SU-DHL-6 (cell line): ENCODE data around the gene SLC27A6.
"Not testable (repeated sequence)": the region's sequence is repeated elsewhere in the genome, so short reads cannot be mapped to it uniquely, and the experiment has no call there.

ENCODE experiments used
- H2AFZ ChIP-seq: fragments of 200-600 bp; sonication (generic); 2 replicates; pipeline ENCODE4 v1.6.1; 2014; ENCODE audit warnings: low read depth, mild to moderate bottlenecking, moderate library complexity, mixed read lengths, antibody characterized with exemption, low read length; ENCODE audit not compliant: severe bottlenecking
- H3F3A ChIP-seq: fragments of 200-600 bp; shearing (Covaris generic); 2 replicates; pipeline ENCODE4 v1.6.0; 2016; ENCODE audit warnings: antibody characterized with exemption, mild to moderate bottlenecking; ENCODE audit not compliant: insufficient read depth
- H3K27ac ChIP-seq: fragments of 200-600 bp; sonication (generic); 2 replicates; pipeline ENCODE4 v1.5.1; 2016; ENCODE audit warnings: low read depth, mild to moderate bottlenecking, low read length, moderate library complexity, mixed read lengths
- H3K27me3 ChIP-seq: fragments of 200-600 bp; sonication (generic), shearing (Covaris generic); 2 replicates; pipeline ENCODE4 v1.6.0; 2014; ENCODE audit warnings: mild to moderate bottlenecking, low read length
- H3K36me3 ChIP-seq: fragments of 200-600 bp; sonication (generic); 2 replicates; pipeline ENCODE4 v1.6.1; 2014; ENCODE audit warnings: mild to moderate bottlenecking, low read length, mixed read lengths
- H3K4me2 ChIP-seq: fragments of 300-600, 200-600 bp; shearing (Covaris generic), sonication (generic); 2 replicates; pipeline ENCODE4 v1.6.0; 2014; ENCODE audit warnings: low read length, low read depth, mild to moderate bottlenecking; ENCODE audit not compliant: poor library complexity, severe bottlenecking
- H3K4me3 ChIP-seq: fragments of 200-600 bp; sonication (generic); 2 replicates; pipeline ENCODE4 v1.5.1; 2014; ENCODE audit warnings: antibody characterized with exemption, low read length, mild to moderate bottlenecking, mixed read lengths; ENCODE audit not compliant: insufficient read depth, poor library complexity, severe bottlenecking
- H3K79me2 ChIP-seq: fragments of 200-600 bp; sonication (generic); 2 replicates; pipeline ENCODE4 v1.6.1; 2014; ENCODE audit warnings: mild to moderate bottlenecking, low read length, moderate library complexity; ENCODE audit not compliant: insufficient read depth
- H3K9ac ChIP-seq: fragments of 200-600 bp; sonication (generic); 2 replicates; pipeline ENCODE4 v1.7.0; 2014; ENCODE audit warnings: mild to moderate bottlenecking, low read length
- H3K9me2 ChIP-seq: fragments of 200-600 bp; sonication (generic); replicated peaks from 2 replicates; pipeline ENCODE4 v1.6.1; 2014; ENCODE audit warnings: low read length; ENCODE audit not compliant: insufficient read depth
- H3K9me3 ChIP-seq: fragments of 200-600 bp; sonication (generic); 2 replicates; pipeline ENCODE4 v1.6.1; 2014; ENCODE audit warnings: low read length, mixed read lengths; ENCODE audit not compliant: insufficient read depth
- H4K20me1 ChIP-seq: fragments of 200-600 bp; sonication (generic); 2 replicates; pipeline ENCODE4 v1.6.1; 2014; ENCODE audit warnings: low read depth, mild to moderate bottlenecking, antibody characterized with exemption, low read length, moderate library complexity, mixed read lengths
- EZH2phosphoT487 ChIP-seq: fragments of 200-600 bp; sonication (generic), shearing (Covaris generic); conservative IDR thresholded peaks from 2 replicates; pipeline ENCODE4 v1.6.1; 2018; ENCODE audit warnings: mild to moderate bottlenecking, antibody characterized with exemption, low read length, moderate library complexity, mixed read lengths
- TF ChIP-seq, protein P1 (sequence below): fragments of 200-600 bp; sonication (generic); IDR thresholded peaks from one replicate; pipeline ENCODE4 v1.5.1; 2017; ENCODE audit warnings: antibody characterized with exemption, mild to moderate bottlenecking, low read length, moderate library complexity; ENCODE audit not compliant: insufficient read depth, poor library complexity, severe bottlenecking

Gene SLC27A6

DNA sequence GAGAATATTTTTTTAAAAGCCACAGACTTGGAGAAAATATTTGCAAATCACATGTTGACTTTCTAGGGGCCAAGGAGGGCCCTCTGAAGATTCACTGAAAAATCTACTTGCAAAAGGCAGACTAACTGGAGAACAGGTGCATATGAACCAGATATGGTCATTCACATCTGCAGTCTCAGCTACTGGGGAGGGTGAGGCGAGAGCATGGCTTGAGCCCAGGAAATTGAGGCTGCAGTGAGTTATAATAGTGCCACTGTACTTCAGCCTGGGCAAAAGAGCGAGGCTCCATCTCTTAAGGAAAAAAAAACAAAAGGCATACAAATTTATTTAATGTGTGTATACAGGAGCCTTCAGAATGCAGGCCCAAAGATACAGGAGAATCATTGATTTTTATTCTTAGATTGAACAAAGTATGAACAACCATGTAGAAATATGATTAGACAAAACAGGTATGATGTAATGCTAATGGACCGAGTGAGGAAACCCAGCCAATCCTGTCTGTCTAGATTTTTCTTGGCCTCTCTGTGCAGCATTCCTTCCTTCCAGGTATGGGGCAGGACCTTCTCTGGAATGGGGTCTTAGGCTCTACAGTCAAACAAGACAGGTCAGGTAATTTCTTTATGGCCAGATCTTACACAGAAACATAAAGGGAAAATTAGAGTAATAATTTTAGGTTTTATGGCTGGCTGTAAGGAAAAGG is 15.3 kb upstream of the SLC27A6 start:
- H3K9ac ChIP-seq: no peak overlapping the region
- H3K4me3 ChIP-seq: no peak overlapping the region
- H3K36me3 ChIP-seq: no peaks in the 10 kb centered on the region
- no peaks in the 10 kb centered on the region for H3K27me3 ChIP-seq
- H3K9me3 ChIP-seq: no peaks in the 10 kb centered on the region
- no peaks in the 10 kb centered on the region for H3K79me2 ChIP-seq
- H4K20me1 ChIP-seq: no peaks in the 10 kb centered on the region
- no peak overlapping the region for H3K27ac ChIP-seq
- no peak overlapping the region for H2AFZ ChIP-seq
- TF ChIP-seq, protein P1, sequence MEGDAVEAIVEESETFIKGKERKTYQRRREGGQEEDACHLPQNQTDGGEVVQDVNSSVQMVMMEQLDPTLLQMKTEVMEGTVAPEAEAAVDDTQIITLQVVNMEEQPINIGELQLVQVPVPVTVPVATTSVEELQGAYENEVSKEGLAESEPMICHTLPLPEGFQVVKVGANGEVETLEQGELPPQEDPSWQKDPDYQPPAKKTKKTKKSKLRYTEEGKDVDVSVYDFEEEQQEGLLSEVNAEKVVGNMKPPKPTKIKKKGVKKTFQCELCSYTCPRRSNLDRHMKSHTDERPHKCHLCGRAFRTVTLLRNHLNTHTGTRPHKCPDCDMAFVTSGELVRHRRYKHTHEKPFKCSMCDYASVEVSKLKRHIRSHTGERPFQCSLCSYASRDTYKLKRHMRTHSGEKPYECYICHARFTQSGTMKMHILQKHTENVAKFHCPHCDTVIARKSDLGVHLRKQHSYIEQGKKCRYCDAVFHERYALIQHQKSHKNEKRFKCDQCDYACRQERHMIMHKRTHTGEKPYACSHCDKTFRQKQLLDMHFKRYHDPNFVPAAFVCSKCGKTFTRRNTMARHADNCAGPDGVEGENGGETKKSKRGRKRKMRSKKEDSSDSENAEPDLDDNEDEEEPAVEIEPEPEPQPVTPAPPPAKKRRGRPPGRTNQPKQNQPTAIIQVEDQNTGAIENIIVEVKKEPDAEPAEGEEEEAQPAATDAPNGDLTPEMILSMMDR: no peak
- TF ChIP-seq EZH2phosphoT487: no peak
- H3K9me2 ChIP-seq: no peaks in the 10 kb centered on the region
- no peaks in the 10 kb centered on the region for H3F3A ChIP-seq
- H3K4me2 ChIP-seq: no peak overlapping the region

DNA sequence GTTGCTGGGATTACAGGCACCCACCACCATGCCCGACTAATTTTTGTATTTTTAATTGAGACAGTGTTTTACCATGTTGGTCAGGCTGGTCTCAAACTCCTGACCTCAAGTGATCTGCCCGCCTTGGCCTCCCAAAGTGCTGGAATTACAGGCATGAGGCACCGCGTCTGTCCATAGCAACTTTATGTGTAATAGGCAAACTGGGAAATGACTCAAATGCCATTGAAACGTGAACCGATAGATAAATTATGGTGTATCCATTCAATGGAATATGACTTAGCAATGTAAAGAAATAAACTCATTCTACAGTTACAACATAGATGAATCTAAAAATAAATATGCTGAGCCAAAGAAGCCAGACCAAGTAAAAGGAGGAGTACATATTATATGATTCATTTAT is 14.0 kb upstream of the SLC27A6 start:
- H4K20me1 ChIP-seq, H3K4me2 ChIP-seq, H3K27me3 ChIP-seq, H3K79me2 ChIP-seq, H3K36me3 ChIP-seq, H2AFZ ChIP-seq, H3K9me3 ChIP-seq, H3F3A ChIP-seq, H3K9me2 ChIP-seq, H3K9ac ChIP-seq, H3K27ac ChIP-seq, H3K4me3 ChIP-seq: not testable (repeated sequence)

DNA sequence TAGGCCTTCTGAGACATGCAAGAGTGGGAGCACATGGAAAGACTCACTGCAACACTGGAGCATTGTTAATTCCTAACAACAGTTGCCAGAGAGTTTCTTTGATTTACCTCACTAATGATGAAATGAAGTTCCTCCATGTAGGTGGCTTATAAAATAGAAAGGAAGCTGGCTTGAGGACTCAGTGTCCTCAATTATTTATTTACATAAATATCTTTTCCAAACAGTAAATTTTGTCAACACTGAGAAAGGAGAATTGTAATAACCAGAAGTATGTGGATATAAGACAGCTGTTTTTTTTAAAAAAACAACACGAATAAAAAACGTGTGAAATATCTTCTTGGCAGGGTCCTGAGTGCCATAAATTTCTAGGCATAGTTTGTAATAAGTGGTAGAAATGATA is 9.1 kb upstream of the SLC27A6 start:
- H3K9ac ChIP-seq: no peak overlapping the region
- no peak overlapping the region for H3K4me2 ChIP-seq
- no peak overlapping the region for H2AFZ ChIP-seq
- no peak overlapping the region for H3K4me3 ChIP-seq
- H4K20me1 ChIP-seq: no peaks in the 10 kb centered on the region
- no peak for TF ChIP-seq EZH2phosphoT487
- TF ChIP-seq, protein P1: no peak
- no peaks in the 10 kb centered on the region for H3K79me2 ChIP-seq
- no peaks in the 10 kb centered on the region for H3K9me3 ChIP-seq
- H3K27ac ChIP-seq: no peak overlapping the region
- H3F3A ChIP-seq: no peaks in the 10 kb centered on the region
- no peaks in the 10 kb centered on the region for H3K27me3 ChIP-seq
- no peaks in the 10 kb centered on the region for H3K9me2 ChIP-seq
- no peaks in the 10 kb centered on the region for H3K36me3 ChIP-seq

DNA sequence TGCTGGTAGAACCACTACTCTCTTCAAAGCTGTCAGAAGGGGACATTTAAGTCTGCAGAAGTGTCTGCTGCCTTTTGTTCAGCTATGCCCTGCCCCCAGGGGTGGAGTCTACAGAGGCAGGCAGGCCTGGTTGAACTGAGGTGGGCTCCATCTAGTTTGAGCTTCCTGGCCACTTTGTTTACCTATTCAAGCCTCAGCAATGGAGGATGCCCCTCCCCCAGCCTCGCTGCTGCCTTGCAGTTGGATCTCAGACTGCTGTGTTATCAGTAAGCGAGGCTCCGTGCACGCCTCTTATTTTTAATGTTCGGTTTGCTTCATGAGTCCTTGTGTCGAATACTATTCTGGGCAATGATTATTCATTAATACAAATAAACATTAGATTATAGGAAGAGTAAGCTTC is 3.1 kb upstream of the SLC27A6 start:
- TF ChIP-seq, protein P1: no peak
- TF ChIP-seq EZH2phosphoT487: no peak
- H3F3A ChIP-seq: no peaks in the 10 kb centered on the region
- H3K9me3 ChIP-seq: no peaks in the 10 kb centered on the region
- H3K27ac ChIP-seq: no peak overlapping the region
- H3K27me3 ChIP-seq: no peaks in the 10 kb centered on the region
- no peaks in the 10 kb centered on the region for H3K9me2 ChIP-seq
- H3K9ac ChIP-seq: no peak overlapping the region
- no peak overlapping the region for H3K4me2 ChIP-seq
- H2AFZ ChIP-seq: no peak overlapping the region
- H3K36me3 ChIP-seq: no peaks in the 10 kb centered on the region
- no peaks in the 10 kb centered on the region for H4K20me1 ChIP-seq
- H3K79me2 ChIP-seq: no peaks in the 10 kb centered on the region
- H3K4me3 ChIP-seq: no peak overlapping the region
